HFF-Myc (cell line): ENCODE measurements around the gene DEFB112.

Experiments used
- DNase-seq: peaks from one replicate; pipeline ENCODE4 v3.0.0-alpha.2; 2011; ENCODE audit warnings: low read depth; ENCODE audit errors: extremely low read depth
- H3K4me3 ChIP-seq: replicated peaks from 2 replicates; pipeline ENCODE4 v1.5.1; 2011; ENCODE audit warnings: low read depth, mild to moderate bottlenecking, control low read depth, low read length
- CTCF ChIP-seq: IDR thresholded peaks from 2 replicates; pipeline ENCODE4 v1.5.1; 2012; ENCODE audit warnings: mild to moderate bottlenecking, low read depth, low read length, control low read depth; ENCODE audit errors: missing control alignments

DEFB112 gene

GRCh38 chr6:50062051-50062450 lies 12.3 kb upstream of the DEFB112 start:
- no peak overlapping the region for H3K4me3 ChIP-seq
- no peak for DNase-seq
- peak; percentile 11 for TF ChIP-seq CTCF

- DNase-seq: no peak
- no peak overlapping the region for H3K4me3 ChIP-seq
- no peak for TF ChIP-seq CTCF
Observed at GRCh38 chr6:50056242-50056641, 6.5 kb upstream of the DEFB112 start.

- no peak for TF ChIP-seq CTCF
- no peak for DNase-seq
- H3K4me3 ChIP-seq: no peak overlapping the region
Observed at GRCh38 chr6:50047026-50047425, 2.7 kb downstream of the DEFB112 start.

GRCh38 chr6:50030777-50031562 lies 18.8 kb downstream of the DEFB112 start:
- TF ChIP-seq CTCF: no peak

GRCh38 chr6:50030350-50030749 lies 19.4 kb downstream of the DEFB112 start:
- TF ChIP-seq CTCF: no peak
- no peak for DNase-seq

More at GRCh38 chr6:50030777-50031562, 18.8 kb downstream of the DEFB112 start:
- no peak for DNase-seq
- no peak overlapping the region for H3K4me3 ChIP-seq

GRCh38 chr6:50025258-50025657 lies 24.5 kb downstream of the DEFB112 start:
- no peak overlapping the region for H3K4me3 ChIP-seq
- DNase-seq: no peak
- no peak for TF ChIP-seq CTCF

More at GRCh38 chr6:50030350-50030749, 19.4 kb downstream of the DEFB112 start:
- H3K4me3 ChIP-seq: no peak overlapping the region
